Measurements from ENCODE around the gene RGS7.
"Not testable (repeated sequence)": the region's sequence is repeated elsewhere in the genome, so short reads cannot be mapped to it uniquely, and the experiment has no call there.

The RGS7 gene

DNA sequence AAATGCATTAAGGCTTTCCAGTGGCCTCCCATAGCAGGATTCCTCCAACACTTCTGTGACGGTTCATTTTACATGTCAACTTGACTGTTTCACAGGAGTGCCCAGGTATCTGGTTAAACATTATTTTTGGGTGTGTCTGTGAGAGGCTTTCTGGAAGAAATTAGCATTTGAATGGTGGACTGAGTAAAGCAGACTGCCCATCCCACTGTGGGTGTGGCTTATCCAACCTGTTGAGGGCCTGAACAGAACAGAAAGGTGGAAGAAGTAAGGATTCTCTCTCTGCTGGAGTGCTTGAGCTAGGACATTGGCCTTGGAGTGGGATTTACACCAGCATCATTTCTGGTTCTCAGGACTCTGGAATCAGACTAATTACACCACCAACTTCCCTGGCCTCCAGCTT, 85.6 kb downstream of the RGS7 start:
- DNase-seq (ENCODE audit: low spot score), result no peak

DNA sequence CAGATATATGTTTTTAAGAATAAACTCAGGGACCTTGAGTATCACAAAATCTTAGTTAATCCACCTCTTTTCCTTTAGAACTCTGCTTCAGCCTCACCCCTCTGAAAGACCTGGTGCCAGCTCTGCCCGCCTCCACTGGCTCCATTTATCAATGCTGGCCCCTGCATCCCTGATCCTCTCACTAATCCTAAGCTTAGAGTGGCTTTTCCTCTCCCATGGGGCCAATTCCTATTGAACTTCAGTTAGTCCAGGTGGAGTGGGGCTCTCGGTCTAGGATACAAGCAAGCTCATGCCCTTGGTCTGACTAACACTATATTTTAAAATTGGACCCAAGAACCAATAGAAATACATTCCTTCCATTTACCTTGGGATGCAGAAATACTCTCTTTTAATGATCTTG, 87.0 kb downstream of the RGS7 start:
- DNase-seq (ENCODE audit: low spot score), result no peak

DNA sequence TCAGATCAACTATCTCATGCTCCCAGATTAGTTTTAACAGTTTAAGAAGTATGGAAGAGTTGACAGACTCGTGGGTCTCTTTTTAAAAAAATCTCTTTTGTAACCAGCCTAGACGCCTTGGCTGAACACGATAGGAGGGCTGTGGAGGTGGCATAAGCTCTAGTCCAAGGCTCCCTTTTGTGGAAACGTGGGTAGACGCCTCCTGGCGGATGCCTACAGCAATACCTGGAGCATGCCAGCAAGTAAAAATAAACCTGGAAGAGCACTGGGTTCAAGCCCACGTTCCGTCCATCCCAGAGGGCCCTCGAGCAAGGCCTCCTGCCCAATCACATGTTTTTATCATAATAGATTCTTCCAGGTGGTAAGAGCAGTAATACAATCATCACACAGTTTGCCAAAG, 87.9 kb downstream of the RGS7 start:
- DNase-seq (ENCODE audit: low spot score), result no peak

- DNase-seq (ENCODE audit: low spot score), result no peak
Measured at GRCh38 chr1:241266121-241266520, 90.9 kb downstream of the RGS7 start.

DNA sequence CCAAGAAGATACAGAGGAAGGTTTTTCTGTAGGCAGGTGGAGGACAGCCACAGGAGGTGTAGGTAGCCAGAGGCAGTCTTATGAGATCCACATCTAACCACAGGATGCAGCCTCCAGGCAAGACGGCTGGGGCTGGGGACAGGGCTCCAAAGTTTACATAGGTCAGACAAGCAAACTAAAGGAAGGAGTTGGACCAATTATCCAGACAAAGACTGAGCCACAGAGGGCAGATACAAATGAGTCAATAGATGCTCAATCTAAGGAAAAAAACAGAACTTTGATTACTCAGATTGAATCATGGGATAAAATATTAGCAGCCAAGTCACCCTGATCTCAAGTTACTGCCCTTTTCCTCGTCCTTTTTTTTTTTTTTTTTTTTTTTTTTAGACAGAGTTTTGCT, 91.6 kb downstream of the RGS7 start:
- no peak for DNase-seq (ENCODE audit: low spot score)

DNA sequence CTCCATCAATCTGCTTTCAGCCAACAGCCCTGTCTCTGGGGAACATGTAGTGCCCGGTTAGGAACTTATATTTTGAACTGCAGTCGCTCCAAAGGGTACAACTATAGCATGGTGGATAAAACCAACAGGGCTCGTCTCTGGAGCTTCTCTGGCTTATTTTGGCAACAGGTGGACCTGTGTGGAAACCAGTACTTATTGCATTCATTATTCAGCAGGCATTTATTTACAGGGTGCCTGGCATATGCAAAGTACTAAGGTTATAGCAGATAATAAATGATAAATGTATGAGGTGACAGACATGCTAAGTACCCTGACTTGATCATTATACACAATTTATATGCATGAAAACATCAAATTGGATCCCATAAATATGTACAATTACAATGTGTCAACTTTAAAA, 93.7 kb downstream of the RGS7 start:
- DNase-seq (ENCODE audit: low spot score), result no peak

GRCh38 chr1:241253471-241253870, 103.5 kb downstream of the RGS7 start:
- no peak for DNase-seq (ENCODE audit: low spot score)

DNA sequence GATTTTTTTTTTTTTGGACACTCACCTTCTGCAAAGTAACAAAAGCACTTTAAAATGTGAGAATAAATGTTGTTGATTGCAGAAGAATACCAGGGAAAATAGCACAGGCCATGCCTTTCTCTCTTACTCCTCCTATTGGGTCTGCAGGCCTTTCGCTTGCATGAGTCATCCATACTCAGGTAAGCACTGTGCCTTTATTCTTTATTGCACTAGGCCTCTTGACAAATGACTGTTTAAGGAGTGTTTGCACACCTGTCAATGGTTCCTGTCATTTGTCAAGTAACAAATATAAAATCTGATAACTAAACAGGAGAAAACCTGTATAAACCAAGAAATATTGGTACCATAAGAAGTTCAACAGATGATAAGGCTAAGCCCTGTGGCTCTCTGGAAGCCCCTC, 106.5 kb downstream of the RGS7 start:
- no peak for DNase-seq (ENCODE audit: low spot score)

GRCh38 chr1:241240069-241240468, 116.9 kb downstream of the RGS7 start:
- no peak for DNase-seq (ENCODE audit: low spot score)

GRCh38 chr1:241237873-241238272, 119.1 kb downstream of the RGS7 start:
- DNase-seq (ENCODE audit: low spot score), result no peak

- no peak for DNase-seq (ENCODE audit: low spot score)
Measured at GRCh38 chr1:241235256-241235897, 121.6 kb downstream of the RGS7 start.

DNA sequence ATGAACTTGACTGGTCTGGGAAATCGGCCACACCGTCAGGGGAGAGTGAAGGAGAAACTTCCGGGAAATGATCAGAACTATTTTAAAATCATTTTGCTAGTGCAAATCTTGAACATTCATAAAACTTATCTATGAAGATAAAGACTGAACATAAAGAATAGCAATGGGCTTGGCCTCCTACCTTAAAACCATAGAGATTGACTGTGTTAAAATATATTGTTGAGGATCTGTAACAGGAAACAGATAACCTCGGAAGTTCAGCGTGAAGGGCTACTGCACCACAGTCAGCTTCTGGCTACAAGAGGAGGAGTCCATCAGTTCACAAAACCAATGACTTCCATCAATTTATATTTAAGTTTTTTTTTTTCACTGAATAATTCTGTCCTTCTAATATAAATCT, 127.3 kb downstream of the RGS7 start:
- DNase-seq (ENCODE audit: low spot score), result no peak

- DNase-seq (ENCODE audit: low spot score), result no peak
Measured at GRCh38 chr1:241229216-241229615, 127.8 kb downstream of the RGS7 start.

DNA sequence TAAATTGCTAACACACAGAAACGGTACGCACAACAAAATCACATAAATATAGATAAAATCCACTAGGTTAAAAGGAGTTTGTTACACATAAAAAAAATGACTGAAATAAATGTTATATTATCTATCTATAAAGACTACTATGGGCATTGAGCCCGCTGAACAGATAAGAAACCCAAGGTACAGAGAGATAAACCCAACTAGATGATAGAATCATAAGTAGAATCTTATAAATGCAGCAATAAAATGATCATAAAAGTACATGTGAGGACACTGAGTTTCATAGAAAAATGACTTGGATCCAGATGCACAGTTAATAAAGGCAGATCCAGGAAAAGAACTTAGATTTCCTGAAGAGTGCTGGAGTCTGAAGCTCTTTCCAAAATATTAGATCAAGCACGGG, 128.7 kb downstream of the RGS7 start:
- DNase-seq (ENCODE audit: low spot score), result no peak

- DNase-seq (ENCODE audit: low spot score), result no peak
Measured at GRCh38 chr1:241225741-241226140, 131.3 kb downstream of the RGS7 start.

DNA sequence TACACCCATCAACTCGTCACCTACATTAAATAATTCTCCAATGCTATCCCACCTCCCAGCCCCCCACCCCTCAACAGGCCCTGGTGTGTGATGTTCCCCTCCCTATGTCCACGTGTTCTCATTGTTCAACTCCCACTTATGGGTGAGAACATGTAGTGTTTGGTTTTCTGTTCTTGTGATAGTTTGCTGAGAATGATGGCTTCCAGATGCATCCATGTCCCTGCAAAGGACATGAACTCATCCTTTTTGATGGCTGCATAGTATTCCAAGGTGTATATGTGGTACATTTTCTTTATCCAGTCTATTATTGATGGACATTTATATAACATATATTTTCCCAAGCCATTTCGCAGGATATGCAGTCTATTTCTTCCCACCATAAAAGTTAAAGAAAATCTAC, 132.8 kb downstream of the RGS7 start:
- DNase-seq (ENCODE audit: low spot score), result not testable (repeated sequence)

DNA sequence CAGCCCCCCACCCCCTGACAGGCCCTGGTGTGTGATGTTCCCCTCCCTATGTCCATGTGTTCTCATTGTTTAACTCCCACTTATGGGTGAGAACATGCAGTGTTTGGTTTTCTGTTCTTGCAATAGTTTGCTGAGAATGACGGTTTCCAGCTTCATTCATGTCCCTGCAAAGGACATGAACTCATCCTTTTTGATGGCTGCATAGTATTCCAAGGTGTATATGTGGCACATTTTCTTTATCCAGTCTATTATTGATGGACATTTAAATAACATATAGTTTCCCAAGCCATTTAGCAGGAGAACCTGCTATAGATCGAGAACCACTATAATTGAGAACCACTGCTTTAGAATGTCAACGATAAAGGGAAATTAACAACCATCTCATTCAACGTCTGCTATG, 134.2 kb downstream of the RGS7 start:
- DNase-seq (ENCODE audit: low spot score), result not testable (repeated sequence)

GRCh38 chr1:241221319-241221718, 135.7 kb downstream of the RGS7 start:
- DNase-seq (ENCODE audit: low spot score), result no peak

DNA sequence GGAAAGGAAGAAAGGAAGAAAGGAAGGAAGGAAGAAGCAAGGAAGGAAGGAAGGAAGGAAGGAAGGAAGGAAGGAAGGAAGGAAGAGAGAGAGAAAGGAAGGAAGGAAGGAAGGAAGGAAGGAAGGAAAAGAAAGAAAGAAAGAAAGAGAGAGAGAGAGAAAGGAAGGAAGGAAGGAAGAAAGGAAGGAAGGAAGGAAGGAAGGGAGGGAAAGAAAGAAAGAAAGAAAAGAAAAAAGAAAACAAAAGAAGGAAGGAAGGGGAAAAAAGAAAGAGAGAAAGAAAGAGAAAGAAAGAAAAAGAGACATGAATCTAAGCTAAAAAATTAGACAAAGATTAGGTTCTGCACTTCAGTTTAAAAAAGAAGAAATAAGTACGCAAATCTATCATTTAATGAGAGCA, 136.1 kb downstream of the RGS7 start:
- not testable (repeated sequence) for DNase-seq (ENCODE audit: low spot score)

GRCh38 chr1:241219449-241219848, 137.6 kb downstream of the RGS7 start:
- no peak for DNase-seq (ENCODE audit: low spot score)

DNA sequence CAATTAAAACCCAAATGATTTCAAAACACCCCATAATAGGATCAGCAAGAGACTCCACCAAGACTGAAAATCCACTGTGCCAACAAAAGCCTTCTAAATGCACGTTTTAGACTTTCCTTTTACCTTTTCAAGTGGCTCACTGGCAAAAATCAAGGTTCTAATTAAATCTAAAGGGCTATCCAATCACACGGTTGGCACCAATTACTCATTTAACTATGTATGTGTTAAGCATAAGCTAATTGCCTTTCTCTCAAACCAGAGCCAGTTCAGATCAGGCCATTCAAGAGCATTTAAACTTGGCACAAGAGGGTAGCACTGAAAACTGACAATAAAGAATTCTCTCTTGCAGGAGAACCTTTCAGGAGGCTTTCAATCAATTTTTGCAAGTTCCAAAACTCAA, 139.5 kb downstream of the RGS7 start:
- DNase-seq (ENCODE audit: low spot score), result no peak

DNA sequence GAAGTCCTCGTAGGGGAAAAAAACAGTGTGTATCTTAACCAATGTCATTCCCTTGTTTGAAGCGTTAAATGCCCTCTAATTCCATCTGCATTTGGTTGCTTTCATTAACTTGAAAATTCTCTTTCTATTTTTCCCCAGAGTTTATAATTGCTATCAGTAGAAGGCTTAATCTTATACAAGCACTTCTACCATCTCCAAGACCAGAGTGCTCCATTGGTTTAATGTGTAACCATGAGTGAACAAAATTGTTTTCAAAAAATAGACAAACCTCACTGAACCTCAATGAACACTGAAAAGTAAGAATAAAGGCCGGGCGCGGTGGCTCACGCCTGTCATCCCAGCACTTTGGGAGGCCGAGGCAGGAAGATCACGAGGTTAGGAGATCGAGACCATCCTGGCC, 141.3 kb downstream of the RGS7 start:
- DNase-seq (ENCODE audit: low spot score), result no peak

DNA sequence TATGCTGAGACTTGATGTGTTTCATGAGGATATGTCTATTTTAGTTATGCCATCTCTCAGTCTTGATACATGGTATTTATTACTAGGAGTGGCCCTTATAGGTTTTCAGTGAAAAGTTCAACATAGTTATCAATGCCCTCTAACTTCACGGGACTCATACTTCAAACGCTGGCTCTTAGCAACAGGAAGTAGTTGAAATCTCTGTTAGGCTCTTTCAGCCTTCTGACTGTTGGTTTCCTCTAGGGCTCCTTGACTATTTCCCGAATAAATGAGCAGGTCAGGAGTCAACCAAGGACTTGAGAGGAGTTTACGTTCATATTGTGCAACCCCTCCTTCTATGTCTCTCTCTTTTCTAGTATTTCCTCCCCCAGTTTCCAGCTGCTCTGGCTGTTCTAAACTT, 141.8 kb downstream of the RGS7 start:
- no peak for DNase-seq (ENCODE audit: low spot score)

DNA sequence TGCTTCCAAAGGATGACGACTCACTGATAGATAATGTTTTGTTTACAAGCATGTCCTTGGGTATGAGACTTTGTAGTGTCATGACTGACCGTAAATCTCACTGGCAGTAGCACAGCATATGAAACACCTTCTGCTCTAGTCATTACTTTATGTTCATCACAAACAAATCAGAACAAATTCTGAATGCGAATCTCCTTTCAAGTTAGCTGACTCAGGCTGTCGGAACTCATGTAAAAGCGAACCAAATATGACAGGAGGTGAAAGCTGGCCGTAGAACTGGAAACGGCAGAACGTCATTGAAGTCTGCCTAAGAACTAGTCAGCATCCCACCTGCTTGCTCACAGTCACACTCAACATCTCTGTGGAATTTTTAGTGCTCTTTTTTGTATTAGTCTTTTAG, 143.9 kb downstream of the RGS7 start:
- no peak for DNase-seq (ENCODE audit: low spot score)

GRCh38 chr1:241212628-241213027, 144.4 kb downstream of the RGS7 start:
- no peak for DNase-seq (ENCODE audit: low spot score)

All from hematopoietic multipotent progenitor cell treated with erythropoietin and hydrocortisone succinate and interleukin-3 and kit ligand, for 17 days (in vitro differentiated cells).